GM19238 (cell line): ENCODE data around the gene PRR33.

Experiments used
- DNase-seq: peaks from one replicate; pipeline ENCODE4 v3.0.0; 2011; ENCODE audit warnings: low spot score; ENCODE audit not compliant: insufficient read length

The PRR33 gene

GRCh38 chr11:1864831-1865665 lies 26.6 kb downstream of the PRR33 start:
- DNase-seq, result no peak

DNA sequence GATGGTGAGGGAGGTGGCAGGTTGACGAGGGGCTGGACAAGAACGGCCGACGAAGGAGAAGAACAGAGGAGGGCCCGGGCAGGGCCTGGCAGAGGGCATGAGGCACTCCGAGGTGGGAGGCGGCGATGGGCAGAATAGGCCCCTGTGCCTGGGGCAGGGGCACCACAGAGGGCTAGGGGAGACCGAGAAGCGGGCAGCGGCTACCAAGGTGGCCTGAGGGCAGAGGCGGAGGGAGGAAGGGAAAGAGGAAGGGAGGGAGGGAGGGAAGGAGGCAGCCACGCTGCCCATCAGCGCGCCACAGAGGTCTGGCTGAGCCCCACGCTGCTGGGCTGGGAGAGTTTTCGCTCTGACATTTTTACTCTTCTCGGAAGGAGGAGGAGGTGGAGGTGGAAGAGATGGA lies 27.5 kb downstream of the PRR33 start:
- DNase-seq, result no peak

- DNase-seq, result no peak
These were observed 28.1 kb downstream of the PRR33 start for GRCh38 chr11:1863352-1864216.

DNA sequence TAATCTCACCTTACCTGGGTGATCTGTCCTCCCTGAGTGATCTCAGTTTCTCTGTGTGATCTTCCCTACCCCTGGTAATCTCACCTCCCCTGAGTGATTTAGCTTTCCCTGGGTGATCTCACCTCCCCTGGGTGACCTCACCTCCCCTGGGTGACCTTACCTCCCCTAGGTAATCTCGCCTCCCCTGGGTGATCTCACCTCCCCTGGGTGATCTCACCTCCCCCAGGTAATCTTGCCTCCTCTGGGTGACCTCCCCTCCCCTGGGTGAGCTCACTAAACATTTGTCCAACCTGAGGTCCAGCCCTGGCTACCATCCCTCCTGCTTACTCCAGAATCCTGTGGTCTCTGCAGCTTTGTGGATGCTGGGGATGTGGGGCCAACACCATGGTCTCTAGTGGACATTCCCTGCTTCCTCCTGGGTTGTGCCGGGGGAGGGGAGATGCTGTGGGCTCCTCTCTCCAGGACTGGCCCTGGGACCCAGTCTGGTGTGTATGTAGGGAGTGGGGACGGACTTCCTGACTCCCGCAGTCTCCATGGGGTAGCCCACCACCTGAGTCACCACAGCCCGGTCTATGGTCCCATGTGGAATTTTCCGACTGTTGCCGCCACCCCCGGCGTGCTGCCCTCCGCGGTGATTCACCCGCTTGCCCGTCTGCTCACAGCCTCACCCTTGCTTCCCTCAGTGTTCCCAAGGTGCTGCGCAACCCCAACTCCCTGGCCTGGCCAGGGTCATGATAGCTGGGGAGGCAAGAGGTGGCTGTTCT lies 28.9 kb downstream of the PRR33 start:
- no peak for DNase-seq

DNA sequence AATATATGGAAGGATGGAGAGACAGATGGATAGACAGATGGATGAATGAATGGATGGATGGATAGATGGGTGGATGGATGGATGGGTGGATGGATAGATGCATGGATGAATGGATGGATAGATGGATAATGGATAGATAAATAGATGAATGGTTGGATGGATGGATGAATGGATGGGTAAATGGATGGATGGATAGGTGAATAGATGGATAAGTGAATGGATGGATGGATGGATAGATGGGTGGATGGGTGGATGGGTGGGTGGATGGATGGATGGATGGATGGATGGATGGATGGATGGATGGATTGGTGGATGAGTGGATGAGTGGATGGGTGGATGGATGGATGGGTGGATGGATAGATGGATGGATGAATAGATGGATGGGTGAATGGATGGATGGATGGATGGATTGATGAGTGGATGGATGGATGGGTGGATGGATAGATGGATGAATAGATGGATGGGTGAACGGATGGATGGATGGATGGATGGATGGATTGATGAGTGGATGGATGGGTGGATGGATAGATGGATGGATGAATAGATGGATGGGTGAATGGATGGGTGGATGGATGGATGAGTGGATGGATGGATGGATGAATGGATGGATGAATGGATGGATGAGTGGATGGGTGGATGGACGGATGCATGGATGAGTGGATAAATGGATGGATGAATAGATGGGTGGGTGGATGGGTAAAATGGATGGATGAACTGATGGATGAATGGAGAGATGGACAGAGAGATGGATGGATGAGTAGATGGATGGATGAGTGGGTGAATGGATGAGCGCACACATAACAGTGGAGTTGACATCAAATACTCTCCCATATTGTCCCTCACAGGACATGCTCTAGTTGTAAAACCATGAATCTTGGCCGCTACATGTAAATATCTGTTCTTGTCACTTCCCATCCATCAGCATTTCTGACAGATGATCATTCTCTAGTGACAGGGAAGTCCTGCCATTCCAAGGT lies 30.0 kb downstream of the PRR33 start:
- DNase-seq, result no peak

DNA sequence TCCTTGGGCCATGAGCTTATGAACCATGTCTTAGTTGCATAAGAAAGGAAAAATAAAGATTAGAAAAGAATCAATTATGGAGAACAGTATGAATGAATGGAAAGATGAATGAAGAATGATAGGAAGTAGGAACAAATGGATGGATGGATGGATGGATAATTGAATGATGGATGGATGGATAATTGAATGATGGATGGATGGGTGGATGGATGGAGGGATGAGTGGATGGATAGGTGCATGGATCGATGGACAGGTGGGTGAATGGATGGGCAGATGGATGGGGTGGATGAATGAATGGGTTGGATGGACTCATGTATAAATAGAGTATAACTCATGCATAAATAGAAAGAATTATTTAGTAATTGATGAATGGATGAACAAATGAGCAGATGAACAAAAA lies 31.6 kb downstream of the PRR33 start:
- no peak for DNase-seq

DNA sequence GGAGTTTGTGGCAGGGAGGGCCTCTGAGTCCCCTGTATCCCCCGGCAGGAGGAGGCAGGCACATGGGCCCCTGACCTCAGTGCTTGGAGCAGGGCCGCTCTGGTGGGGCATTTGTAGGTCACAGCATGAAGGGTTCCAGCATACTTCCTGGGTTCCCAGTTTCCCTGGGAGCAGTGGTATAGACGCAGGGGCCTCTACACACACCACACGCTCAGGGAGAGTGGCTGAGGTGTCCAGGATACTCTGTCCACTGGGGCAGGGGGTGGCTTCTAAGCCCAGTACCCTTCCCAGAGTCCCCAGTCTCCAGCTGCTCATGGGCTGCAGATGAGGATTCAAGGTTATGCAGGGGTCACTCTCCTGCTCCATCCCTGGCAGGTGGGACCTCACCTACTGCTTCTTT lies 32.7 kb downstream of the PRR33 start:
- no peak for DNase-seq

DNA sequence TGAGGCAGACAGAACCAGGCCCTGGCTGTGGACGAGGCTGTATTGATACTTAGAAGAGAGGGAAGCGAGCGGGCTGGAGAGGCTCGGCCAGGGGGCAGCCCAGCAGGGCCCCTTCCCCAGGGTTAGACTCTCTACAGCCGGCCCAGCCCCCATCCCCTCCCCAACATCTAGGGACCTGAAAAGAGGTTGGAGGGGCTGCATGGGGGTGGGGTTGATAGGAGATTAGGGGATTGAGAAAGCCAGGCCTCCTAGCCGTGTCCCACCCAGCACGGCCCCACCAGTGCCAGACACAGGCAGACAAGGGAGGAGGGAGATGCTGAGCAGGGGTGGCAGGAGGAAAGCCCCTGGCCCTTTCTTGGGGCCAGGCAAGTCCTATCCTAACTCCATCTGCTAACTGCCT lies 33.1 kb downstream of the PRR33 start:
- DNase-seq, result no peak

GRCh38 chr11:1858154-1858553 lies 33.5 kb downstream of the PRR33 start:
- DNase-seq, result no peak

DNA sequence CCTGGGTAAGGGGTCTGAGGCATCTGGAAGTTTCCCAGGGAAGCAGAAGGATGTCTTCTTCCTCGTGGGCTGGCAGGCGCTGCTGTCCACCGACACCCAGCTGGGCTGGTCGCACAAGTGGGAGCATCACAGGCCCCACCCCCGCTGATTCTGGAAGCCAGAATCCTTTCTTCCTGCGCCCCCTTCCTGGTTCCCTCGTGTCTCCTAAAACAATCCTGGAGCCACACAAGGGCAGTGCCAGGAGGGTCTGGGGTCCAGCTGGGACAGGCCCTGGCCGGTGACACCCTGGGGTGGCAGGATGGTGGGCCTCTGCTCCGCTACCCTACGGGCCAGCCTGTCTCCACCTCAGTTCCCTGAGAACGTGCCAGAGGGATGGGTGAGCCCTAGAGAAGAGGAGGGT lies 34.6 kb downstream of the PRR33 start:
- DNase-seq, result no peak

DNA sequence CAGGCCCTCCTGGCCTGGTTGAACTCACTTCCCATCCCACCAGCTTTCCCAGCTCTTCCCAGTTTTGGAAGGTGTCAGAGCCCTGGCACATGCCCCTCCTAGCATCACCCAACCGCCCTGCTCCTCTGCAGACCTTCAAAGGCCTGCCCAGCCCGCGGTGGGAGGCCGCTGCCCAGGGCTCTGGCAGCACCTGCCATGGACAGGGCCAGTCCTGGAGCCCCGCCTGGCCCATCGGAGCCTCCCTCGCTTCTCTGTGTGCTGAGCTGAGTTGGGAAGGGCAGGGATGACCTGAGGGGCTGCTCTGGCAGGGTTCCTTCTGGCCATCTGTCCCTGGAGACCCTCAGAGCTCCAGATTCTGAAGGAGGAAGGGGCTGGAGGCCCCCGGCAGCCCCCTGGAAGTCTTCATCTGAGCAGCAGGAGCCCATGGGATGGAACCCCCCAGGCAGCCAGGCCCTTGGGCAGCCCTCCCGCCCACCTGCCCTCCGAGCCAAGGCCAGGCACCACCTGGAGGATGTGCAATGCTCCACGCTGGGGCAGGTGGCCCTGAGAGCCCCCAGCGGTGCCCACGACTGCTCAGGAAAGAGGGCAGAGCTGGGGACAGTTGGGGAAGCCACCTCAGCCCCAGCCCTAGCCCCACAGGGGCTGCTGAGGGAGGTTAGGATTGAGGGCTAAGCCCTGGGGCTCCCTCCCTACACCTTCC lies 35.2 kb downstream of the PRR33 start:
- DNase-seq, result no peak

DNA sequence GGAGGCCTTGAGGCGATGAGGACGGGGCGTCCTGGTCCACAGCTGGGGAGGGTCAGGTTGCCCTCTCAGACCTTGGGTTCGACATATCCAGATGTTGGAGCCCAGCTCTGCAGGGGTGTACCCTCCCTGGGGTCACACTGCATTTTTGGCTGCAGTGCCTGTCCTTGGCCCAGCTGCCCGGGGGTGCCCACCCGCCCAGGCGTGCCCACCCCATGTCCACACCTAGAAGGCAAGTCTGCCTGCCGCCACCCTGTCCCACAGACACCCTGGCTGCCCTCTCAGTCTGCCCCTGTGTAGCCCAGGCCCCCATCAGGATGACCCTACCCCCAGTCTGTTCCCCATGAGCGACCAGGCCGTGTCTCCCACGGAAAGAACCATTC lies 35.8 kb downstream of the PRR33 start:
- DNase-seq, result no peak

GRCh38 chr11:1854949-1855885 lies 36.5 kb downstream of the PRR33 start:
- DNase-seq, result peak; percentile 82

- peak; percentile 78 for DNase-seq
These were observed 37.4 kb downstream of the PRR33 start for GRCh38 chr11:1854132-1854948.

- DNase-seq, result no peak
These were observed 38.1 kb downstream of the PRR33 start for GRCh38 chr11:1853376-1854131.

- DNase-seq, result peak; percentile 93
These were observed 38.8 kb downstream of the PRR33 start, which contains the start of gene LSP1 for GRCh38 chr11:1852877-1853276. Gene LSP1, plus strand, starts transcription at chr11:1853084. Its CDS starts 61 bp downstream, at chr11:1853145.

GRCh38 chr11:1852271-1852876 lies 39.3 kb downstream of the PRR33 start:
- DNase-seq, result no peak
